Measurements from ENCODE around the gene TTC12. TPM values are rescaled to one million over a fixed set of nuclear protein-coding genes. Genes with fewer than 3 reads are reported as not detected.

Gene TTC12
- total RNA-seq, 2 donors from 2014 or later: 4.6 to 6.3 TPM

Other genes starting within 250 kb of the TTC12 start
- not detected for gene ANKK1, start 73.2 kb downstream of the TTC12 start, total RNA-seq
- gene DRD2, start 160.8 kb downstream of the TTC12 start, total RNA-seq: not detected

All from right atrium auricular region (tissue), 2 donors.